GM19395 (cell line): ENCODE data around the gene C13orf46.

Experiments used
- ATAC-seq: cut with Tn5 transposase; IDR thresholded peaks from one replicate; pipeline ENCODE4 v1.9.1; 2021; ENCODE audit warnings: mild to moderate bottlenecking, moderate library complexity; ENCODE audit not compliant: unreplicated experiment

Gene C13orf46

DNA sequence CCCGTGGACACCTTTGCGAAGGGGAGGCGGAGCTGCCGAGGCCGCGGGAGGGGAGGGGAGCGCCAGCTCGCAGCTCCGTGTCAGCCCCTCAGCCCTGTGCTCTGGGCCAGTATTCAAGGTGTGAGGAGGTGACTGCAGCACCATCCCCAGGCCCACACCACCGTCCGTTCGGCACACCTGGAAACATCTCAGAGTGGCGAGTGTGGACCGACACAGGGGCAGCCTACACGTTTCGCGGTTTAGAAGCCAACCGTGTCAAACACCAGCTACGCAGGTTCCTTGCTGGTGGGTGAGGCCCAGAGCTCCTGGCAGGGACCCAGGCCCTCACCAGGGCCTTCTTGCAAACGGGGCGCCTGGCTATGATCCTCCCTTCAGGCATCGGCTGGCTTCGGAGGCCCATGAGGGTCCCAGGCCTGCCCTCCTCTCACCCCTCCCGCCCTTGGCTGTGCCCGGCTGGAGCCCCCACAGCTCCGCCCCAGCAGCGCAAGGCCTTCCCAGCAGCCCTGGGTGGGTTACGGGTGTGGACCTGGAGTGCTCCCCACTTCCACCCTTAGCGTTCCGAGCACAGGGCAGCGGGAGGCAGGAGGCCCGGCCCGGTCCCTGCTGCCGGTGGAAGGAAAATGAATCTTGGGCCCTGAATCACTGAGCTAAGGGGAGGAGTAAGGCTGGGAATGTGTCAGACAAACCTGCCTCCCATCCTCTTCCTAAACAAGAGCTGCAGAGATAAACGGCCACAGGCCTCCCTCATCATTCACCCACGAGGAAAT, 1.2 kb downstream of the C13orf46 start:
- no peak for ATAC-seq

GRCh38 chr13:113971471-113972231, 2.2 kb downstream of the C13orf46 start:
- no peak for ATAC-seq

- ATAC-seq: no peak
These were observed 2.9 kb downstream of the C13orf46 start for GRCh38 chr13:113970810-113971470.

- ATAC-seq: no peak
These were observed 3.8 kb downstream of the C13orf46 start for GRCh38 chr13:113969973-113970611.

GRCh38 chr13:113969311-113969972, 4.4 kb downstream of the C13orf46 start:
- no peak for ATAC-seq

GRCh38 chr13:113968463-113969310, 5.2 kb downstream of the C13orf46 start:
- no peak for ATAC-seq

DNA sequence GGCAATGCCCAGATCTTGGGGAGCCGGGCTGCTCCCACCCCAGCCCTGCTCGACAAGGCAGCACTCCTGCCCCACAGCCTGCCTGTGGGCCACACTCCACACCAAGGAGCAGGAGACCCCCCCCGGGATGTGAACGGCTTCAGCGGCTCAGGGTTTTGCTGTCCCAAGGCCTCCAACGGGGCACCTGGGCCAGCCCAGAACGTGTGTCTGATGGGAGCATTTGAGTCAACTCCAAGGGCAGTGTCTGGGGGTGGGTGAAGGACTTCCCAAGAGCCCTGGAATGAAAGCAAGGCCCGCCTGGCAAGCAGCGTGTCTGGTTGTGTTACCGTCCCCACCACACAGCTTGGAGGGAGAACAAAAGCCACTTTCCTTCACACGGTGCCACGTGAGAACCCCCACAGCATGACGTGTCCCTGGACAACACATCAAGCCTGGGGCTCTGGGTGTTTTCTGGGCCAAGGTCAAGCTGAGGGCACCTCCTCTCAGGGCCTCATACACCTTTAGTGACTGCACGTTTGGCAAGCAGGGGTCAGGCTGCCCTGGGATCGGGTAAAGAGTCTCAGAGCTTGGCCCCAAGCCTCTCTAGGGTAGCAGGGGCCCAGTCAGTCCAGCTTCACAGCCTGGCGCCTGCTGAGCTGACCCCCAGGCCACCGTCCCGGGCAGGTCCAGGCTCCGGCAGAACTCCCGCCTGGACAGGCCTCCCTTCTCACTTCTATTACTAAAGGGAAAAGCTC, 6.0 kb downstream of the C13orf46 start:
- no peak for ATAC-seq

DNA sequence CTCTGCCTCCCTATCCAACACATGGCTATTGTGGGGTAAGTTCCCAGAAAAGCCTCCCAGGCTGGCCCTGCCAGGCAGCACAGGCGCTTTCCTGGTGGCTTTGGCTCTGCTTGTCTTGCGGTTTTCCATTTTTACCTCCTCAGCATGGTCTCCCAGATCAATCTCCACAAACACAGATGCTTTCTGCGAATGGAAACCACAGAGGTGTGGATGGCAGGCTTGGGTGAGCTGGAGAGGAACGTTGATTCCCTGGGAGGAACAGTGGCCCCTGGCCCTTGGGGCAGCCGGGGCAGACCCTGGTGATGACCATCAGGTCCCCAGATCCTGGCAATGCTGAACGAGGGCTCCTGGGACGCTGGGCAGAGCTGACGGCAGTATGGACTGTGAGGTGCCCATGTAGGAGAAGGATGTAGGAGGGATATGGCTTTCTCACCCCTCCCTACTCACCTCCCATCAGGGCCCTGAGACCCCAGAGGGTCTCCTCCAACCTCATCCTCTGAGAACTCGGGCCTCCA, 6.6 kb downstream of the C13orf46 start:
- ATAC-seq: no peak

DNA sequence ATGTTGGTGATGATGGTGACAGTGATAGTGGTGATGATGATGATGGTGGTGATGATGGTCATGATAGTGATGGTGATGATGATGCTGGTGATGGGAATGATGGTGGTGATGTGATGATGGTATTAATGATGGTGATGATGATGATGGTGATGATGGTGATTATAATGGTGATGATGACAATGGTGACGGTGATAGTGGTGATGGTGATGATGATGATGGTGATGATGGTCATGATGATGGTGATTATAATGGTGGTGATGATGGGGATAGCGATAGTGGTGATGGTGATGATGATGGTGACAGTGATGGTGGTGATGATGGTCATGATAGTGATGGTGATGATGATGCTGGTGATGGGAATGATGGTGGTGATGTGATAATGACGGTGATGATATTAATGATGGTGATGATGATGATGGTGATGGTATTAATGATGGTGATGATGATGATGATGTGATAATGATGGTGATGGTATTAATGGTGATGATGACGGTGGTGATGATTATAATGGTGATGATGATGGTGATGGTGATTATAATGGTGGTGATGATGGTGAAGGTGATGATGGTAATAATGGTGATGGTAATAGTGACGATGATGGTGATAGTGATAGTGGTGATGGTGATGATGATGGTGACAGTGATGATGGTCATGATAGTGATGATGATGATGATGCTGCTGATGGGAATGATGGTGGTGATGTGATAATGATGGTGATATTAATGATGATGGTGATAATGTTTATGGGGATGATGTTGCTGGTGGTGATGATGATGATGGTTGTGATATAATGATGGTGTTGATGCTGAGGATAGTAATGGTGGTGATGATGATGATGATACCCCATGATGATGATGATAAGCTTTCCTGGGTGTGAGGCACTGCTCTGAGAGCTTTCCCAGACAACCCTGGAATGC, 7.7 kb downstream of the C13orf46 start:
- ATAC-seq: no peak

DNA sequence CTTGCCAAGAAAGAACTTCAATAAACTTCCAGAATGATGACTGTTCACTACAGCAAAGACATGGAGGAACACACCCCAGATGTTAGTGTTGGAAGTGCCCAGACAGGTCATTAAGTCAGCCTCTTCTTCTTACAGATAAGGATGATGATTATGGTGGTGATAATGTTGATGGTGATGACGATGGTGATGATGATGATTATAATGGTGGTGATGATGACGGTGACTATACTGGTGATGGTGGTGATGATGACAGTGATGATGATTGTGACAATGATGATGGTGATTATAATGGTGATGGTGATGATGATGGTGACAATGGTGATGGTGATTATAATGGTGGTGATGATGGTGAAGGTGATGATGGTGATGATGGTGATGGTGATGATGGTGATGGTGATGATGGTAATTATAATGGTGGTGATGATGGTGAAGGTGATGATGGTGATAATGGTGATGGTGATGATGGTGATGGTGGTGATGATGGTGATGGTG, 8.4 kb downstream of the C13orf46 start:
- ATAC-seq: no peak

- ATAC-seq: no peak
These were observed 9.5 kb downstream of the C13orf46 start for GRCh38 chr13:113964251-113964995.

DNA sequence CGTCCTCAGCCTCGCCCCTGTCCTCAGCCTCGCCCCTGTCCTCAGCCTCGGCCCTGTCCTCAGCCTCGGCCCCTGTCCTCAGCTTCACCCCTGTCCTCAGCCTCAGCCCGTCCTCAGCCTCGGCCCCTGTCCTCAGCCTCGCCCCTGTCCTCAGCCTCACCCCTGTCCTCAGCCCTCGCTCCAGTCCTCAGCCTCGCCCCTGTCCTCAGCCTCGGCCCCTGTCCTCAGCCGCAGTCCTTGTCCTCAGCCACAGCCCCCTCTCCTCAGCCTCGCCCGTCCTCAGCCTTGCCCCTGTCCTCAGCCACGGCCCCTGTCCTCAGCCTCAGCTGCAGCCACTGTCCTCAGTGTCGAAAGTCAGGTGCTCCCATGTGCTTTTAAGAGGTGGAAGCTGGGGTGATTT, 10.5 kb downstream of the C13orf46 start:
- ATAC-seq: no peak

DNA sequence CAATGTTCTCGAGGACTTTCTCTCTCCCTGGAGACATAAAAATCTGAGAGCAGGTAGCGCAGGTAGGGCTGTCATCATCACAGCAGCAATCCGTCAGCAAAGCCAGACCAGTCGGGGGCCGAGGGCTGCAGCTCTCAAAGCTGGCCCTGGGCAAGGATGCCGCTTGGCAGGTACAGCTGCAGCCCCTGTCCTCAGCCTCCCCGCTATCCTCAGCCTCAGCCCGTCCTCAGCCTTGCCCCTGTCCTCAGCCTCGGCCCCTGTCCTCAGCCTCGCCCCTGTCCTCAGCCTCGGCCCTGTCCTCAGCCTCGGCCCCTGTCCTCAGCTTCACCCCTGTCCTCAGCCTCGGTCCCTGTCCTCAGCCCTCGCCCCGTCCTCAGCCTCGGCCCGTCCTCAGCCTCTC, 10.9 kb downstream of the C13orf46 start:
- ATAC-seq: no peak

- no peak for ATAC-seq
These were observed 11.5 kb downstream of the C13orf46 start for GRCh38 chr13:113962386-113962785.

DNA sequence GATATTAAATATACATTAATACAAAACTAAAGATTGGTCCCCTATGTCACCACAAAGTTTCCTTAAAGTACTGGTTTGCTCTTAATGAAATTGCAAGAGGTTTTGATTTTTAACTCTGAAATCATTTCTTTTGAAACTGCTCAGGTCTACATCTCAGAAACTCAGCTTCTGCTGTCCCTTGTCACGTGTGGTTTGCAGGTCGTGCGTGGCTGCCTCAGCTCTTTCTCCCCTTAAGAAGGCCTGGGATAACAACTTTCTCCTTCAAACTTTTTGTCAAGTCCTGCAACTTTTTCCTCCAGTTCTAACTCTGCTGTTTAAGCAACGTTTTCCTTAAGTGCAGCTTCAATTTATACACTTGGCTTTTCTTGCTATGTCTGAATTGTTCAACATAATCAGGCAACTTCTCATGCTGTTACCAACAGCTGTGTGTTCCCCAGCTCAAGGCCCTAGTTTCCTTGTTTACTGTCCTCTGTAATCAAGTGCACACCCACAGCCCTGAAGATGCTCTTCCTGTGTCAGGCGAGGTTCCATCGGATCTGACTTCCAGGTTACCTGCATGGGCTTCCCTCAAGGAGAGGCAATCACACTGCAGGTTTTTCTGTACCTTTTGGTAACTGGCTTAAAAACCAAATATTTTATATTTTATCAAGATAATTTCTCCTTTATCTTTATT, 13.5 kb downstream of the C13orf46 start:
- ATAC-seq: no peak

- no peak for ATAC-seq
These were observed 14.7 kb downstream of the C13orf46 start for GRCh38 chr13:113959198-113959597.
